Measurements from ENCODE around the gene COX7A2.

Gene COX7A2, protein sequence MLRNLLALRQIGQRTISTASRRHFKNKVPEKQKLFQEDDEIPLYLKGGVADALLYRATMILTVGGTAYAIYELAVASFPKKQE

GRCh38 chr6:75243333-75244062 is at the start of gene COX7A2:
Gene COX7A2, minus strand, starts transcription at chr6:75243801. Its CDS starts 67 bp downstream, at chr6:75243734.
- peaks cover 7% of the 10 kb centered on the region for H3K27me3 Mint-ChIP-seq (ENCODE audit: low read depth)
- peaks cover 20% of the 10 kb centered on the region for H3K4me1 Mint-ChIP-seq (ENCODE audit: low read depth)
- peak; percentile 86 for DNase-seq (ENCODE audit: low spot score)
- peaks cover 30% of the 10 kb centered on the region for H3K36me3 Mint-ChIP-seq (ENCODE audit: low read depth)
- H3K9me3 Mint-ChIP-seq, result no peaks in the 10 kb centered on the region
- peak within 1 kb of the TSS; percentile 97 for H3K27ac Mint-ChIP-seq
- peak within 1 kb of the TSS; percentile 97 for H3K4me3 Mint-ChIP-seq

DNA sequence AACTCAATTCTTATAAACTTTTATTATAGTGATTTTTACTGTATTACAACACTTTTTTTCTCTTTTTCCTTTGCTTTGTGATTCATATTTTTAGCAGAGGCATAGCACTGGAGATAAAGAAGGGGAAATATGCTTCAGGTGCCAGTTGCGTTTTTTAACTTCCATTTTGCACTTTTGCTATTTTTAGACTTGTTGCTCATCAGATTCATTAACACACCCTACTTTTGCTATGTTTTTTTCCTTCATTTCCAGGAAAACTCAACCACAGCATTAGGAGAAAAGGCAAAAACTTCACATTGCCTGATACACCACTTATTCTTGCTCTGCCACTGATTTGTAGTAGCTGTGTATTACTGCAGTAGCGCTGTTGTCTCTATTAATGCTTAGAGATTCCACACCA is 49.0 kb upstream of the COX7A2 start:
- H3K36me3 Mint-ChIP-seq (ENCODE audit: low read depth), result peaks cover 6% of the 10 kb centered on the region

DNA sequence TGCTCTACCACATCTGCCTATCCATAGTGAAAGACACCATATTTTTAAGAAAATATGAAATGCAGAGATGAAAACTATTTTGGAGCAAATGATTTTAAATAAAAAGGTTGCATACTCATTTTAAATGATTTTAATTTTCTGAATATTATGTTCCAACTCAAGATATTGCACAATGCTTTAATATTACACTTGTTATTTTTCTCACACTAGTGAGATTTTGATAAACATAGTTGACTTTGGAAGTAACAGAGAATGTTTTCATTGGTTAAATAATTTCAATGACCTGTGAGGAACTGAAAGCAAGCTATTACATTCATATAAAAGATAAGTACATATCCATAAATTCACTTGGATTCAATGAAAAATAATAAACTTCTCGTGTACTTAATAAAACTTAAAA is 48.1 kb upstream of the COX7A2 start:
- Mint-ChIP-seq H3K27me3 (ENCODE audit: low read depth) (no peaks in the 10 kb centered on the region), H3K4me1 (ENCODE audit: low read depth) (peaks cover 17% of the 10 kb centered on the region), H3K9me3 (no peaks in the 10 kb centered on the region), H3K27ac (no peak overlapping the region), H3K36me3 (ENCODE audit: low read depth) (peaks cover 6% of the 10 kb centered on the region), H3K4me3 (no peak overlapping the region)
- DNase-seq (ENCODE audit: low spot score), result no peak

More for the DNA sequence above, 49.0 kb upstream of the COX7A2 start:
- Mint-ChIP-seq H3K27me3 (ENCODE audit: low read depth) (no peaks in the 10 kb centered on the region), H3K4me3 (no peak overlapping the region), H3K4me1 (ENCODE audit: low read depth) (peaks cover 9% of the 10 kb centered on the region), H3K27ac (no peak overlapping the region), H3K9me3 (no peaks in the 10 kb centered on the region)
- DNase-seq (ENCODE audit: low spot score), result no peak

DNA sequence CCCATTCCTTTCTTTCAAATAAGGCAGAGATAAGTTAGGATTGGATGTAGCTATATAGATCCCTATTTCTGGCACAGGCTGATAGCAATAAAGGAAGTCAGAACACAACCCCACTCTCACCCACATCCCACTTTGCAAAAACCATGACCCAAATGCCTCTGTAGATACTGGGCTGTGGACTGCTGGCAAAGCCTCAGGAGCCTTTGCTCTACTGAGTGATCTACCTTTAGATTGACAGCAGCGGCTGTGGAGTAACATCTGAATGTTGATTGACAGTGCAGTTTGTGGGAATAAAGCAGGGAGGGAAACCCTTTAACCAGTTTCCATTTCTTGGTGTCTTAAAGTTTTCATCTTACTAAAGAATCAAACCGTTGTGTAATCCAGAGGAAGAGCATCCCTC is 47.7 kb upstream of the COX7A2 start:
- H3K4me1 Mint-ChIP-seq (ENCODE audit: low read depth), result peaks cover 21% of the 10 kb centered on the region
- H3K36me3 Mint-ChIP-seq (ENCODE audit: low read depth), result peaks cover 6% of the 10 kb centered on the region
- H3K4me3 Mint-ChIP-seq, result no peak overlapping the region
- DNase-seq (ENCODE audit: low spot score), result no peak
- no peaks in the 10 kb centered on the region for H3K9me3 Mint-ChIP-seq
- no peaks in the 10 kb centered on the region for H3K27me3 Mint-ChIP-seq (ENCODE audit: low read depth)
- H3K27ac Mint-ChIP-seq, result no peak overlapping the region

- H3K27me3 Mint-ChIP-seq (ENCODE audit: low read depth), result no peaks in the 10 kb centered on the region
- H3K27ac Mint-ChIP-seq, result no peak overlapping the region
- H3K4me3 Mint-ChIP-seq, result no peak overlapping the region
Measured at GRCh38 chr6:75290136-75290945, 46.7 kb upstream of the COX7A2 start.

DNA sequence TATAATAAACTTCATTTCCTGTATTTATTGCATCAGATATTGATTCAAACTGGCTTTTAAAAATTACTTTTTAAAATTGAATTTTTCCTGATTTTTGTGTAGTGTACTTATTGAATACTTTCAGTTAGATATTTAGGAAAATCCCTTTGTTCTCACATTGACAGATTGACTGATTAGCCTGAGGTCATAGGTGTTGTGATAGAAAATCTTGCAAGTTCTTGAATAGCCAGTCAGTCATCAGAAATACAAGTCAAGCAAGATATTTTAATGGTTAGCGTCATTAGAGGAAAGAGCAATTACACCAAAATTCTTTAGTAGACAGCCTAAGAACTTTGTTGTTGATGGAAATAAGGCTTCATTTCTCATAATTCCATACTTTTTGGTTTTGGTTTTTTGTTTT is 44.4 kb upstream of the COX7A2 start:
- Mint-ChIP-seq H3K4me3 (no peak overlapping the region), H3K36me3 (ENCODE audit: low read depth) (peaks cover 6% of the 10 kb centered on the region), H3K4me1 (ENCODE audit: low read depth) (peaks cover 23% of the 10 kb centered on the region), H3K27me3 (ENCODE audit: low read depth) (no peaks in the 10 kb centered on the region), H3K27ac (no peak overlapping the region), H3K9me3 (no peaks in the 10 kb centered on the region)
- no peak for DNase-seq (ENCODE audit: low spot score)

More at GRCh38 chr6:75290136-75290945, 46.7 kb upstream of the COX7A2 start:
- Mint-ChIP-seq H3K9me3 (no peaks in the 10 kb centered on the region), H3K4me1 (ENCODE audit: low read depth) (peaks cover 23% of the 10 kb centered on the region), H3K36me3 (ENCODE audit: low read depth) (peaks cover 6% of the 10 kb centered on the region)
- DNase-seq (ENCODE audit: low spot score), result no peak

DNA sequence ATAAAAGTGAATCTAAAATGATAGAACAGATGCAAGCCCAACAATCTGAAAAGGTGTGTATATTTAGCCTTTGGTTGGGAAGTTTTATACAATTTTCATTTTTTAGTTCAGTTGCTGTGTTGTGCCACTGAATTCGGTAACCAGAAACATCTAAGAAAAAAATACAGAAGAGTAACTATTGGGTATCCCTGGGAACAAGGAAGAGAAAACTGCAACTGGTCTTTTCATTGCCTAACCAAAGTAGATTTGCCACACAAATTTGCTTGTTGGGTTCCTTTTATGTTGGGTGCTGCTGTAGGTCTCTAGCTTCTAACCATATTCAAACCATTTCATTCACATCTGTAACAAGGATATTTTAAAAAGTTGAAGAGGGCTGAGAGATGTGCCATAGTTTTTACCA is 43.8 kb upstream of the COX7A2 start:
- Mint-ChIP-seq H3K4me1 (ENCODE audit: low read depth) (peaks cover 24% of the 10 kb centered on the region), H3K36me3 (ENCODE audit: low read depth) (peaks cover 8% of the 10 kb centered on the region), H3K27me3 (ENCODE audit: low read depth) (no peaks in the 10 kb centered on the region), H3K9me3 (no peaks in the 10 kb centered on the region), H3K4me3 (no peak overlapping the region), H3K27ac (no peak overlapping the region)
- no peak for DNase-seq (ENCODE audit: low spot score)

DNA sequence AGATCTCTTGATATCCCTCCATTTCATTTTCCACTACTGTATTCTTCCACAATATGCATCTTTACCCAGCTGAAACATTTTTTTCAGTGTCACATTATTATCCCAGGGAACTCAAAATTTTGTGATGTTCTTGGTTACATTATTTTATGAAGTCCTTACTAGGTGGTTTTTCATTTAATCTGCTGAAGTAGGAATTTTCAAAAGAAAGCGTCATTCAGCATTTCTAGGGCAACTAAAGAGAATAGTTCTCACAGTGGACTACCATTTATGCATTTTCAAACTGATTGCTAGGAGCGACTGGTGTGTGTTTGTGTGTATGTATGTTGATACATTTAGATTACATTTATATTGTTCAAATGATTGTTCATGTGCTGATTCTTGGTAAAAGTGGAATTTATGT is 43.4 kb upstream of the COX7A2 start:
- Mint-ChIP-seq H3K27me3 (ENCODE audit: low read depth) (no peaks in the 10 kb centered on the region), H3K36me3 (ENCODE audit: low read depth) (peaks cover 9% of the 10 kb centered on the region), H3K4me1 (ENCODE audit: low read depth) (peaks cover 27% of the 10 kb centered on the region), H3K9me3 (no peaks in the 10 kb centered on the region), H3K27ac (no peak overlapping the region), H3K4me3 (no peak overlapping the region)
- no peak for DNase-seq (ENCODE audit: low spot score)

DNA sequence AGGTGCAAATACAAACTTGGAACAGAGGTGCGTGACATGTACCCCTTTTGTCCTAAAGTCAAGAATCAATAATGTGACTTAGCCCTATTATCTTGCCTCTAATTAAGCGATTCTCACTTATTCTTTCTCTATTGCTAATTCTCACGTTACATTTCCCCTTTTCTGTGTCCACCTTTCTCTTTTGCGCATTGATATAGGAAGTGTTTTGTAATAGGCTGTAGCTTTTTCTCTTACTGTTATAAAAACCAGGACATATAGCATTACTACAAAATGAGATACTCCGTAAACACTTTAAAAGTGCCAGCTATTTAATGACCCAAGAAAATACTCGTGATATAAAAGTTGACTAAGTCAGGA is 41.7 kb upstream of the COX7A2 start:
- Mint-ChIP-seq H3K27me3 (ENCODE audit: low read depth) (no peaks in the 10 kb centered on the region), H3K36me3 (ENCODE audit: low read depth) (peaks cover 6% of the 10 kb centered on the region), H3K4me3 (no peak overlapping the region), H3K27ac (no peak overlapping the region), H3K4me1 (ENCODE audit: low read depth) (peaks cover 31% of the 10 kb centered on the region), H3K9me3 (no peaks in the 10 kb centered on the region)
- no peak for DNase-seq (ENCODE audit: low spot score)

- Mint-ChIP-seq H3K4me1 (ENCODE audit: low read depth) (peaks cover 35% of the 10 kb centered on the region), H3K9me3 (no peaks in the 10 kb centered on the region), H3K36me3 (ENCODE audit: low read depth) (peaks cover 6% of the 10 kb centered on the region), H3K4me3 (no peak within 1 kb of the TSS), H3K27me3 (ENCODE audit: low read depth) (no peaks in the 10 kb centered on the region), H3K27ac (no peak within 1 kb of the TSS)
- peak; percentile 98 for DNase-seq (ENCODE audit: low spot score)
Measured at GRCh38 chr6:75284632-75285282, 41.2 kb upstream of the COX7A2 start, which contains the start of gene TMEM30A. Gene TMEM30A, minus strand, starts transcription at chr6:75284792. Its CDS starts 154 bp downstream, at chr6:75284638.

- H3K4me1 Mint-ChIP-seq (ENCODE audit: low read depth), result peaks cover 41% of the 10 kb centered on the region
- H3K4me3 Mint-ChIP-seq, result no peak overlapping the region
- H3K27me3 Mint-ChIP-seq (ENCODE audit: low read depth), result no peaks in the 10 kb centered on the region
- peaks cover 7% of the 10 kb centered on the region for H3K36me3 Mint-ChIP-seq (ENCODE audit: low read depth)
- no peaks in the 10 kb centered on the region for H3K9me3 Mint-ChIP-seq
- no peak overlapping the region for H3K27ac Mint-ChIP-seq
- DNase-seq (ENCODE audit: low spot score), result no peak
Measured at GRCh38 chr6:75283907-75284631, 40.5 kb upstream of the COX7A2 start.

- Mint-ChIP-seq H3K9me3 (no peaks in the 10 kb centered on the region), H3K36me3 (ENCODE audit: low read depth) (peaks cover 13% of the 10 kb centered on the region), H3K27ac (peak overlapping the region; percentile 59), H3K4me1 (ENCODE audit: low read depth) (peaks cover 44% of the 10 kb centered on the region), H3K4me3 (no peak overlapping the region), H3K27me3 (ENCODE audit: low read depth) (no peaks in the 10 kb centered on the region)
- no peak for DNase-seq (ENCODE audit: low spot score)
Measured at GRCh38 chr6:75282706-75283105, 39.1 kb upstream of the COX7A2 start.

DNA sequence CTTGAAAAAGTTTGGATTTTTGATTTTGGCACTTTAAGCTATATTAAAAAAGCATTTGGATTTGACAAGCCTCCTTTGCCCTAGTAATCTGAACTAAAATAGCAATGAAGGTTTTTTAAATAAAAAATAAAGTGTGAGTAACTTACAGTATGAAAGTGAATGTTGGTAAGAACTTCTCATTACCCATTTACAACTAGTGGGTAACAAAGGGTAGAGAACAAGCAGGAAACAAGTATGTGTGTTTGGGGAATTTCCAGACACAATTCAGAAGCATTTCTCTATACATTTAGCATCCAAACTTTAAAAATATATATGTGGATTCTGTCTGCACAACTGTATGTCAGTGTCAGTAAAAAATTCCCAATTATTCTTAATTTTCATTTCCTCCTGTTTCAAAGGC is 38.1 kb upstream of the COX7A2 start:
- H3K4me3 Mint-ChIP-seq, result peak overlapping the region; percentile 67
- H3K4me1 Mint-ChIP-seq (ENCODE audit: low read depth), result peaks cover 37% of the 10 kb centered on the region
- no peak for DNase-seq (ENCODE audit: low spot score)
- H3K36me3 Mint-ChIP-seq (ENCODE audit: low read depth), result peaks cover 17% of the 10 kb centered on the region
- no peak overlapping the region for H3K27ac Mint-ChIP-seq
- H3K9me3 Mint-ChIP-seq, result no peaks in the 10 kb centered on the region
- H3K27me3 Mint-ChIP-seq (ENCODE audit: low read depth), result no peaks in the 10 kb centered on the region
